Raji (cell line): ENCODE measurements around the gene GAGE13.
"Not testable (repeated sequence)": the region's sequence is repeated elsewhere in the genome, so short reads cannot be mapped to it uniquely, and the experiment has no call there.

Experiments
- POLR2A ChIP-seq: IDR thresholded peaks from 2 replicates; pipeline ENCODE4 v1.6.1; 2011; ENCODE audit warnings: low read depth, low read length, control low read depth; ENCODE audit not compliant: insufficient read depth

Gene GAGE13

DNA sequence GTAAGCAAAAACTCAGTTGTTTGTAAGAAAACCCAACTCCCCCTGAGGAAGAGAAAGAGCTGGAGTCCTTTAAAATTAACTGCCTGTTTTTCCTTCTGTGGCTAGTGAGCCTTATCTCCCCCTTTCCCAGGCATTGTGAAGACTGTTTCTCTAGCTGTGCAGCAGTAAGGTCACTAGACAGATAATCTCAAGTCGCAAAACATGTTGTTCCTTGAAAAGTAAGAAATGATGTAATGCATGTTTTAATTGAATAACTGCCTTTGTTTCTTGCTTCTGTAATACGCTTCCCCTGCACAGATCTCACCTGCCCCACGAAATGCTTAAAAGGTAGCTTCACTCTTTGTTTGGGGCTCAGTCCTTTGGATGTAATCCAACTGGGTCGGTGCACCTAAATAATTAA, 15.3 kb upstream of the GAGE13 start:
- no peak for TF ChIP-seq POLR2A

DNA sequence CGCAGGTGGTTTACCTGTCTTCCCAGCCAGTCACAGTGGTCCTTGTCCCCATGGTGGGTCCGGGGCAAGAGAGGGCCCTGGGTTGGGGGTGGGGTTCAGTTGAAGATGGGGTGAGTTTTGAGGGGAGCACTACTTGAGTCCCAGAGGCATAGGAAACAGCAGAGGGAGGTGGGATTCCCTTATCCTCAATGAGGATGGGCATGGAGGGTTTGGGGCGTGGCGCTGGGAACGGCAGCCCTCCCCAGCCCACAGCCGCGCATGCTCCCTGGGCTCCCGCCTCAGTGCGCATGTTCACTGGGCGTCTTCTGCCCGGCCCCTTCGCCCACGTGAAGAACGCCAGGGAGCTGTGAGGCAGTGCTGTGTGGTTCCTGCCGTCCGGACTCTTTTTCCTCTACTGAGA, 9.6 kb upstream of the GAGE13 start, which contains the start of gene GAGE12J:
TSS of gene GAGE12J (plus strand) at position 301 of the 400 bp plus-strand sequence. CDS start 1,157 bp downstream, outside the sequence.
- TF ChIP-seq POLR2A, result not testable (repeated sequence)
